Stimulated activated CD4-positive, alpha-beta T cell treated with anti-CD3 and anti-CD28 coated beads, Interleukin-2, amount 100 ng/mL, for 24 hours (primary cell): ENCODE results near the gene RARA.
"Not testable (repeated sequence)": the region's sequence is repeated elsewhere in the genome, so short reads cannot be mapped to it uniquely, and the experiment has no call there.

Experiments used
- DNase-seq, 2 donors: peaks; one replicate each; pipeline ENCODE4 v3.0.0-alpha.2; 2020

Gene RARA

DNA sequence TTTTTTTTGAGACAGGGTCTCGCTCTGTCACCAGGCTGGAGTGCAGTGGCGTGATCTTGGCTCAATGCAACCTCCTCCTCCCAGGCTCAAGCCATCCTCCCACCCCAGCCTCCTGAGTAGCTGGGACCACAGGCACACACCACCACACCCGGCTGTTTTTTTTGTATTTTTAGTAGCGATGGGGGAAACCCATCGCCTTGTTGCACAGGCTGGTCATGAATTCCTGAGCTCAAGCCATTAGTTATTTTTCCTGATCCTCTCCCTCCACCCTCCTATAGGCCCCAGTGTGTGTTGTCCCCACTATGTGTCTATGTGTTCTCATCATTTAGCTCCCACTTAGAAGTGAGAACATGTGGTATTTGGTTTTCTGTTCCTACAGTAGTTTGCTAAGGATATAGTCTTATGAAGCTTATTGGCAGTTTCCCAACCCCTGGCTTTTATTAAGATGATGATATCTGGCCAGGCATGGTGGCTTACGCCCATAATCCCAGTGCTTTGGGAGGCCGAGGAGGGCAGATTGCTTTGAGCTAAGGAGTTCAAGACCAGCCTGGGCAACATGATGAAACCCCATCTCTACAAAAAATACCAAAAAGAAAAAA, 9.7 kb upstream of the RARA start:
- not testable (repeated sequence) for DNase-seq

DNA sequence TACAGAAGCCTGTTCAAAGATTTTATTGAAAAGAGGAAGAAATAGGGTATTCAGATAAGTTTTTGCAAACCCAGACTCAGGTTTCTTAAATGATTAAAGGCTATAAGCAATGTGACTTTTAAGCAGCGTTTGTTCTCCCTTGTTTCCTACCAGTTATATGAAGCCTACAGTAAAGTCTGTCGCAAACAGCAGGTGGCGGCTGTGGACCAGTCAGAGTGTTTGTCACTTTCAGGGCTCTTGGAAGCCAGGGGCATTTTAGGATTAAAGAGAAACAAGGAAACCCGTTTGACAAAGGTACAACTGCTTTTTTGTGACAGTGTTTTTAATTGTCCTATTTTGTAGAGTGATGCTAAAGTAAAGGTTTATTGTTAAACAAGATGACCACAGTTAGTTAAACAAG, 7.7 kb upstream of the RARA start:
- DNase-seq, result no peak

DNA sequence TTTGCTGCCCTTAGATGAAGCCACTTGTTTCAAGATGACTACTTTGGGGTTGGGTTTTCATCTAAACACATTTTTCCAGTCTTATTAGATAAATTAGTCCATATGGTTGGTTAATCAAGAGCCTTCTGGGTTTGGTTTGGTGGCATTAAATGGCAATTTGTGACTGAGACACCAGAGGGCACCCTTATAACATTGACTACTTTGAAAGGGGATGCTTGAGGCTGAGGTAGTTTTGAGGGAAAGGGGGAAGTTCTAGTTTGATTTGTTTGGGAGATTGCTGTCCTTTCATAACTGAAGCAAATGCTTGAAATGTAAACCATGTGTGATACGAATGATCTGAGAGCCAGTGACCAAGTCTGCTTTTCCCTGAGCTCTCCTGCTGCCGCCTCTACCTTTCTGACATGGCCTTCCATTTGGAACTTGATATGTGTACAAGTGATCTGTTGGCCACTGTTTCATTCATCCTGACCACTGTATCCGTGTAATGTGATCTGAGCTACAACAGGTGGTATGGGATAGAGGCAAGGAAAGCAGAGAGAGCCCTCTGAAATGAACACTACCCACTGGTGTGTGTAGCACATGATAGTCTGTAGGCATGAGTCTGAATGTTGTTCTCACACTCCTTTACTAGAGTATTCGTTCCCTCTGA, 5.8 kb upstream of the RARA start:
- DNase-seq, result peak in 1 of 2 donors; percentile 59

GRCh38 chr17:40303708-40304551, 5.0 kb upstream of the RARA start:
- no peak for DNase-seq

- DNase-seq, result not testable (repeated sequence)
These were observed 4.5 kb upstream of the RARA start for GRCh38 chr17:40304552-40304863.

DNA sequence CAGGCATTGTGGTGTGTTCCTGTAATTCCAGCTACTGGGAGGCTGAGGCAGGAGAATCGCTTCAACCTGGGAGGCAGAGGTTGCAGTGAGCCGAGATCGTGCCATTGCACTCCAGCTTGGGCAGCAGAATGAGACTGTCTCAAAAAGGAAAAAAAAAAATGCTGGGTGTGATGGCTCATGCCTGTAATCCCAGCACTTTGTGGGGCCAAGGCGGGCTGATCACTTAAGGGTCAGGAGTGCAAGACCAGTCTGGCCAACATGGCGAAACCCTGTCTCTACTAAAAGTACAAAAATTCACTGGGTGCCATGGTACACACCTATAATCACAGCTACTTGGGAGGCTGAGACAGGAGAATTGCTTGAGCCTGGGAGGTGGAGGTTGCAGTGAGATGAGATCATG, 4.1 kb upstream of the RARA start:
- not testable (repeated sequence) for DNase-seq

DNA sequence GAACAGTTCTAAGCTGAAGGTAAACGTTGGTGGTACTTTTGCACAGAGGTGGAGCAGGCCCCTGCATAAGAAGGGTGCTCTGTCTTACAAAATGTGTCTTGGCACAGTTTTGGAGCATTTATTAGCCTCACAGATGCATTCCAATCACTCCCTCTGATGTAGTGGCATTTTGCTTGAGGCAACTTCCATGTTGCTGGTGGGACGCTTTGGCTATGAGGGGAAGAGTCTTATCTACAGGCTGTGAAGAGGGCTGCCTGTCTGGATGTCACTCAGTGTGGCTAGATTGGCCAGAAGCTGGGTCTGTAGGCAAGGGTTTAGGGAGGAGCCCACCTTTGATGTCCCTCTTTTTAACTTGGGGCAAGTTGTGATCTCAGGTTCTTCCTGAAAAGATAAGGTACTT, 2.6 kb upstream of the RARA start:
- no peak for DNase-seq

- DNase-seq, result no peak
These were observed 1.8 kb upstream of the RARA start for GRCh38 chr17:40307001-40307730.

- no peak for DNase-seq
These were observed 1.2 kb upstream of the RARA start for GRCh38 chr17:40307740-40308239.

- no peak for DNase-seq
These were observed 1.1 kb downstream of the RARA start for GRCh38 chr17:40309949-40310510.

DNA sequence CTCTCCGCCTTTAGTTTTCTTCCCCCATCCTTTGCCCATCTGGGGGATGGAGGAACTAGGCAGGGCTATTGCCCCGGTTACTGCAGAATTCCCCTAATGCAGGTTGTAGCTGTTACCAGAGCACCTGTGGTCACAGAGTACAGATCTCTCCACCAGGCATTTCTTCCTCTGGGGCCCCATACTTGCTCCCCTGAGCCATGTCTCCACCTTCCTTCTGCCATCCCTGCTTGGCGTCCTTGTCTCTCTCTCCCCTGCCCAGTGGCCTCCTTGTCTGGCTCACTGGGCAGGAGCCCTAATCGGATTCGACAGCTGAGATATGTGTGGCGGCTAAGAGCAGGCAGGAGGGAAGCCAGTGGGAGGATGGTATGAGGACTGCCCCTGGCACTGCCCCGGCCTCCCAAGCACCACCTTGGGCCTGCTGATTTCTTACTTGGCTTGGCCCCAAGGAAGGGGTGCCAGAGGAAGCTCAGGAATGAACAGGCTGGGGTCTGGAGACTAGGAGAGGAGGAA, 2.0 kb downstream of the RARA start:
- no peak for DNase-seq

DNA sequence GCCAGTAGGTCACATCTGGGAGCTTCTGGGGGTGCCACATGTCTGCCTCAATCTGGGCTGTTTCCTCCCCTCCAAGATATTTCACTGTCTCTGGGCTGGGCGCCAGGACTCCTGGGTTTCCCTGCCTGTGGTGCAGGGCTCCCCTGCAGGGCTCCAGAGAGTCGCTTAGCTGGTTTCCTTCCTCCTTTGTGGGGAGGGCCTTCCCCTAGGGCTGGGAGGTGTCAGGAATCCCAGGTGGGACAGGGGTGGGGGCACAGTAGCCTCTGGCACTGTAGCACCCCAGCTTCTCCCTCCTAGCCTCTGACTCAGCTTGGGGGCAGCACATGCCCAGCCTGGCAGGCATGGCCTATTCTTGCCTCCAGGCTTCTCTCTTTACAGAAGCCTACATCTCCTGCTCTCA, 2.6 kb downstream of the RARA start:
- DNase-seq, result no peak

DNA sequence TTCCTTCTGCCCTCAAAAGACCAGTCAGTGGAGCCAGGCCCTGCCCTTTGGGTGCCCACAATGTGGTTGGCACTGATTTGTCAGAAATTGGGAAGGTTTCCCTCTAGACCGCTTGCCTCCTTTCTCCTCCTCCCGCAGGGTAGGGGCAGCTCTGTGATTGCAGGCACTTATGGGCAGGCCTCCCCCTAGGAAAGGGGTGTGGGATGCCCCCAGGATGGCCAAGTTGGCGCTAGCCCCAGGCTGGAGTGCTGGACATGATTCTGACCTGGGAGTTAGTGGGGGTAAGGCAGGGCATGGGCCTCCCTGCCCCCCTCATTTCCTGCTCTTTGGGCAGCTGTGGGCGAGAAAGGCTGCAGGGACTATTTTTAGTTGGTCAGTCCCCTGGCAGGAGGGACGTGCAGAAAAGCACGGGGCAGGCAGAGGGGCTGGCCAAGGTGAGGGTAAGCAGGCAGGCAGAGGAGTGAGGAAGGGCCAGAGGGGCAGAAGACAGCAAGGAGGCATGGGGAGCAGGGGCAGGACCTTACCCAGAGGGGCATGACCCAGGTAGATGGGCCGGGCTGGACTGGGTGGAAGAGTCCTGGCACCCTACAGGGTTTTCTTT, 3.3 kb downstream of the RARA start:
- no peak for DNase-seq

- DNase-seq, result no peak
These were observed 4.1 kb downstream of the RARA start for GRCh38 chr17:40312893-40313667.

GRCh38 chr17:40313668-40314583, 4.9 kb downstream of the RARA start:
- no peak for DNase-seq

DNA sequence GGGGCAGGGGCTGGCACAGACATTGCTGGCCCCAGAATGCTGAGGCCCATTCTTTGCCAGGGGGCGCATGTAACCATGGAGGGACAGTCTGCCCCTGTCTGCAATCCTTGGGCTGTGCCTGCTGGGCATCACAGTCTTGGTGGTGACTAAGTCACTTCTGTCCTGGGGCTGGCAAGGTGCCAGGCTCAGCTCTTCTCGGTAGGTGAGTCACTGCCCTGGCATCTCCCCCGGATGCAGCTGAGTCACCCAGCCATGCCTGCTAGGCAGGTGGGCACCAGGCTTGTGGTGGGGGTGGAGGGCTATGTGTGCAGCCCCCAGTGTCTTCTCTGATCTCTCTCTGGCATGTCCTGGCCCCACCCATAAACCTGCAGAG, 5.6 kb downstream of the RARA start:
- peak; percentile 83 to 87 for DNase-seq

- DNase-seq, result no peak
These were observed 6.2 kb downstream of the RARA start for GRCh38 chr17:40315206-40315605.

DNA sequence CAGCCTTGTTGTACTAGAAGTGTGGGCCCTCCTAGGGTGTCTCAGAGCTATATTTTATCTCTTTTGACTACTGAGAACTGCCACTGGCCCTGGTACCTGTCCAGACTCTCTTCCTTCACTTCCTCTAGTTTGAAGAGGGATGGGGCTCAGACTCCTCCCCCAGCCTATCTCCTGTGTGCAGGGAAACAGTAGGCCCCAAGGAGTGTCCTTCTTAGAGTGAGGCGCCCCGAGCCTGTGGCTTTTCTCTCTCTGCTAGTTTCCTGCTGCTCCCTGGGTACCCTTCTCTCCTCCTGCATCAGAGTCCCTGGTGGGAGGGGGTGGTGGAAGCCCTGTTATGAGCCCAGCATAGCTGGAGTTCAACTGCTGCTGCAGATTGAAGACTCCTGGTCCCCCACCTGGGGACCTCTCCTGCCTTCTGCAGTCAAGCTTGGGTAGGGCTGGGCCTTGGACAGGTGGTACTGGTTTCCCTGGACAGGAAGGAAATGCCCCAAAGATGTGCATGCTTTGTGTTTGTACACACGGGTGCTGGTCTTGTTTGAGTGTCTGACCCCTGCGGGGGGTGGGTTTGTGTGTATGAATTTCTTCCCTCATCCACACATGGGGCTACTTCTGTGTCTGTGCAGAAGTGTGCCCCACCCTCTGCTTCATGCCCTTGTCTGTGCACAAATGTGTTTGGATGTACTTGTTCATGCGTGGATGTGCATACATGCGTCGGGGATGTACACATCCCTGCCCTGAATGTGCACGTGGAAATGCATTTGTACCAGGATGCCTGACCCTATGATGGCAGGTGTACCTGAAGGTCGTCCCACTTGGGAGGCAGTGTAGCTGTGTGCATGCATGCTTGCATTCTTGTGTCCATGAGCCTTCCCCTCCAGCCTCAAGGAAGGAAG, 6.9 kb downstream of the RARA start:
- DNase-seq, result no peak

DNA sequence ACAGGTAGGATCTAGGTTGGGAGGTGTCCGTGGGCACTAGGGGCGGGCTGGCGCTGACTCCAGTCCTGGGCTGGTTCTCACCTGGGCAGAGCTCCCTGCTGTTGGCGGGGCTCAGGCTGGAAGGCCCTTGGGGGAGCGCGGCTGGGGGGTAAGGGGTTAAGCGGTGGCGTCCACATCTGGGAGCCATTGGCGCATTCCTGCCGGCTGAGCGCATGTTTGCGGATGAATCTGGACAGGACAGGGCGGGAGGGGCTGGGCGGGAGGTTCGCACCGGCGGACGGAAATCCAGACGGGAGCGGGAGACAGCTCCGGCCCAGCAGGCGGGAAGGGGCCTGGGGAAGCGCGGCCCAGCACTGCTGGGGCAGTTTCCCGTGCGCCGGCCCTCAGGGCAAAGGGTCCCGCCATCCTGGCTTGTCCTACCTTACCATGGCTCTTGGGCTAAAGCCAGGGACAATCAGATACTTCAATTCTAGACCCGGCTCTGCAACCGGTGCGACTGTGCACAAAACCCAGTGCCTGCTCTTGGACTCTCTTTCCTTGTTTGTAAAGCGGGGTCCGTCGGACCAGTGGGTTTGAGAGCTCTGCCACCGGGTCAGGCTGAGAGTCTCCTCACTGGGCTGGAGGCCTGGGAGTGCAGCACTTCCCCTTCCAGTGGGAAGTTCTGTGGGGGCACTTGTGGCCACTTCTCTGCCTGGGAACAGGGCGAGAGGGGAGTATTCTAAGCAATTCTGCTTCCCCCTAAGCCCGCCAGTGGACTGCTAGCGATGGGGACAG, 7.8 kb downstream of the RARA start:
- no peak for DNase-seq
